Retinal pigment epithelial cell (primary cell): ENCODE data around the gene FXN.

ENCODE experiments used
- DNase-seq: peaks from one replicate; pipeline ENCODE4 v3.0.0-alpha.2; 2010; ENCODE audit warnings: low read depth
- H3K4me3 ChIP-seq: 2 replicates; pipeline ENCODE4 v1.5.1; 2011; ENCODE audit warnings: mild to moderate bottlenecking, low read length, control low read depth, moderate library complexity
- TF ChIP-seq, protein P1 (sequence below): conservative IDR thresholded peaks from 2 replicates; pipeline ENCODE4 v1.5.1; 2011; ENCODE audit warnings: low read depth, low read length, control low read depth, inconsistent platforms

Gene FXN

DNA sequence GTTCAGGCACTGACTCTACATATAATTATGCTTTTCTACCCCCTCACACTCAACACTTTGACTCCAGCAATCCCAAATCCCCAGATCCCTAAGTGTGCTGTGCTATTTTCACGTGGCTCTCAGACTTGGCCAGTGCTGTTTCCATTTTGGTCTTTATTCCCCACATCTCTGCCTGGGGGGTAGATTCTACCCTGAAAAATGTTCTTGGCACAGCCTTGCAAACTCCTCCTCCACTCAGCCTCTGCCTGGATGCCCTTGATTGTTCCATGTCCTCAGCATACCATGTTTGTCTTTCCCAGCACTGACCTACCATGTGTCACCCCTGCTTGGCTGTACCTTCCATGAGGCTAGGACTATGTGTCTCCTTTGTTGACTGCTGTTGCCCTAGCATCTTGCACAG lies 43.0 kb downstream of the FXN start:
- TF ChIP-seq, protein P1, sequence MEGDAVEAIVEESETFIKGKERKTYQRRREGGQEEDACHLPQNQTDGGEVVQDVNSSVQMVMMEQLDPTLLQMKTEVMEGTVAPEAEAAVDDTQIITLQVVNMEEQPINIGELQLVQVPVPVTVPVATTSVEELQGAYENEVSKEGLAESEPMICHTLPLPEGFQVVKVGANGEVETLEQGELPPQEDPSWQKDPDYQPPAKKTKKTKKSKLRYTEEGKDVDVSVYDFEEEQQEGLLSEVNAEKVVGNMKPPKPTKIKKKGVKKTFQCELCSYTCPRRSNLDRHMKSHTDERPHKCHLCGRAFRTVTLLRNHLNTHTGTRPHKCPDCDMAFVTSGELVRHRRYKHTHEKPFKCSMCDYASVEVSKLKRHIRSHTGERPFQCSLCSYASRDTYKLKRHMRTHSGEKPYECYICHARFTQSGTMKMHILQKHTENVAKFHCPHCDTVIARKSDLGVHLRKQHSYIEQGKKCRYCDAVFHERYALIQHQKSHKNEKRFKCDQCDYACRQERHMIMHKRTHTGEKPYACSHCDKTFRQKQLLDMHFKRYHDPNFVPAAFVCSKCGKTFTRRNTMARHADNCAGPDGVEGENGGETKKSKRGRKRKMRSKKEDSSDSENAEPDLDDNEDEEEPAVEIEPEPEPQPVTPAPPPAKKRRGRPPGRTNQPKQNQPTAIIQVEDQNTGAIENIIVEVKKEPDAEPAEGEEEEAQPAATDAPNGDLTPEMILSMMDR = no peak
- no peak for DNase-seq

GRCh38 chr9:69079186-69079585 lies 43.6 kb downstream of the FXN start:
- no peak overlapping the region for H3K4me3 ChIP-seq
- TF ChIP-seq, protein P1 = no peak
- DNase-seq = no peak

More for the DNA sequence above, 43.0 kb downstream of the FXN start:
- H3K4me3 ChIP-seq = no peak overlapping the region

- no peak for DNase-seq
- TF ChIP-seq, protein P1 = no peak
- H3K4me3 ChIP-seq = no peak overlapping the region
These were observed 45.7 kb downstream of the FXN start for GRCh38 chr9:69081261-69081660.

GRCh38 chr9:69083321-69083720 lies 47.8 kb downstream of the FXN start:
- no peak overlapping the region for H3K4me3 ChIP-seq
- DNase-seq = no peak
- TF ChIP-seq, protein P1 = no peak

- TF ChIP-seq, protein P1 = no peak
- no peak for DNase-seq
- no peak overlapping the region for H3K4me3 ChIP-seq
These were observed 50.2 kb downstream of the FXN start for GRCh38 chr9:69085569-69086283.

GRCh38 chr9:69086312-69086711 lies 50.8 kb downstream of the FXN start:
- TF ChIP-seq, protein P1 = no peak
- DNase-seq = no peak
- no peak overlapping the region for H3K4me3 ChIP-seq

DNA sequence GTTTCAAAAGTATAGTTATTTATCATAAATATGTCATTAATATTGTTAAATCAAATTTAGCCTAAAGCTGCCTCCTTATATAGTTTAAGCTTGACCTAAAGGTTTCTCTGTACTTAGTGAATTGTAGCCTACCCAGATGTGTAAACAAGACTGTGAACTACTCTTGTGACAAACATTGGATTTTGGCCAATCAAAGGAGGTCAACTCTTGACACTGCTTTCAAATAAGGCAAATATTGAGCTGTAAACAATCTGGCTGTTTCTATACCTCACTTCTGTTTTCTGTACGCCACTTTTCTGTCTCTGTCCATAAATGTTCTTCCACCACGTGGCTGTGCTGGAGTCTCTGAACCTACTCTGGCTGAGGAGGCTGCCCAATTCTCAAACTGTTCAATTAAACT lies 51.2 kb downstream of the FXN start:
- H3K4me3 ChIP-seq = no peak overlapping the region
- TF ChIP-seq, protein P1 = no peak
- DNase-seq = no peak
